ENCODE data around the gene ARMCX5.

The ARMCX5 gene

DNA sequence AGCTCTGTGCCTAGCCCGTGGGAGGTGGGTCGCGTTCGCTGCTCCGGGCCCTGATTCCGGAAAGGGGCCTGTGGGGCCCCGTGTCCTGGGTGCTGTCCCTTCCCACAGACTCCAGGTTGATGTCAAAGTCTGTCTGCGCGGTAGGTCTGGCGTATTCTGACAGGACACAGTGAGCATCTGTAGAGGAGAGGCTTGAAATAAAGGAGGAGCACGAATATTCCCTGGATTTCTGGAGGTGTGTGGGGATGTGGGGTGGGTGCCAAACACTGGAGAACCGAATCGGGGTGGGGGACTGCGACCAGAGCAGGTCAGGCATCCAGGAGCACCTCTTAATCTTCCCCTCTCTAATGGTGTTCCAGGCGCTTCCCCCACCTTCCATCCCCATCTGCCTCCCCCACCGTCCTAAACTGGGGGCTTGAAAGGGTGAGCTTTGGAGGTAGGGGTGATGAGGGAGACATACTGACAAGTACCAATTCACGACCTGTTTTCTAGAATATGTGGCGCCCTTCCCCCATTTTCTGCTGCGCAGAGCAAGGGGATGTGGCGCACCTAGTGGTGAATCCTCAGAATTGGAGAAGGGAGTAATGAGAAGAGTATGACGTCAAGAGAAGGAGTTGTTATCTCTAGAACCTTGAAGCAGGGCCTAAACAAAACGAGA, 52.8 kb downstream of the ARMCX5 start:
- no peaks in the 10 kb centered on the region for H3K9me3 Mint-ChIP-seq
- peaks cover 2% of the 10 kb centered on the region for H3K36me3 Mint-ChIP-seq (ENCODE audit: low read depth)
- H3K27ac Mint-ChIP-seq = peak overlapping the region; percentile 59
- H3K4me1 Mint-ChIP-seq (ENCODE audit: low read depth) = peaks cover 15% of the 10 kb centered on the region
- peak overlapping the region; percentile 86 for H3K4me3 Mint-ChIP-seq
- peak; percentile 60 for DNase-seq
- peaks cover 17% of the 10 kb centered on the region for H3K27me3 Mint-ChIP-seq

All from activated T-cell treated with anti-CD3 and anti-CD28 coated beads, Interleukin-2, amount 50 U/mL, for 24 hours (primary cell).